H9 (cell line): ENCODE data around the gene PDCD1. TPM values are rescaled to one million over a fixed set of nuclear protein-coding genes. Genes with fewer than 3 reads are reported as not detected.

ENCODE experiments used
- DNase-seq: peaks from one replicate; pipeline ENCODE4 v3.0.0-alpha.2; 2017
- H2AFZ ChIP-seq: one replicate; pipeline ENCODE4 v1.6.1; 2013; ENCODE audit warnings: mild to moderate bottlenecking, low read length, control low read depth, moderate library complexity
- H2AK5ac ChIP-seq: 2 replicates; pipeline ENCODE4 v1.6.1; 2013; ENCODE audit warnings: low read length, control low read depth, mixed read lengths; ENCODE audit not compliant: insufficient read length
- H2BK120ac ChIP-seq: one replicate; pipeline ENCODE4 v1.6.1; 2013; ENCODE audit warnings: low read depth, mild to moderate bottlenecking, low read length, control low read depth, inconsistent platforms; ENCODE audit not compliant: poor library complexity, severe bottlenecking
- H2BK12ac ChIP-seq: 2 replicates; pipeline ENCODE4 v1.6.1; 2013; ENCODE audit warnings: low read length, control low read depth, mixed read lengths, low read depth; ENCODE audit not compliant: insufficient read length
- H2BK15ac ChIP-seq: 2 replicates; pipeline ENCODE4 v1.6.1; 2013; ENCODE audit warnings: low read depth, low read length, control low read depth
- H2BK20ac ChIP-seq: one replicate; pipeline ENCODE4 v1.6.1; 2013; ENCODE audit warnings: low read depth, mild to moderate bottlenecking, low read length, control low read depth, inconsistent platforms; ENCODE audit not compliant: poor library complexity, severe bottlenecking
- H2BK5ac ChIP-seq: 2 replicates; pipeline ENCODE4 v1.6.1; 2013; ENCODE audit warnings: low read length, control low read depth, mixed read lengths; ENCODE audit not compliant: insufficient read length
- H3K14ac ChIP-seq: 2 replicates; pipeline ENCODE4 v1.6.1; 2013; ENCODE audit warnings: low read length, control low read depth; ENCODE audit not compliant: insufficient read depth
- H3K18ac ChIP-seq: 2 replicates; pipeline ENCODE4 v1.6.1; 2013; ENCODE audit warnings: low read depth, mild to moderate bottlenecking, mixed read lengths, low read length, control low read depth; ENCODE audit not compliant: insufficient read length
- H3K23ac ChIP-seq: 2 replicates; pipeline ENCODE4 v1.6.1; 2013; ENCODE audit warnings: low read length, control low read depth, mixed read lengths, low read depth; ENCODE audit not compliant: insufficient read length
- H3K23me2 ChIP-seq: 2 replicates; pipeline ENCODE4 v1.6.1; 2013; ENCODE audit warnings: low read depth, mild to moderate bottlenecking, mixed read lengths, low read length, control low read depth; ENCODE audit not compliant: insufficient read length, poor library complexity, severe bottlenecking
- H3K27ac ChIP-seq: 2 replicates; pipeline ENCODE4 v1.5.1; 2013; ENCODE audit warnings: low read length, control low read depth, mixed read lengths, low read depth; ENCODE audit not compliant: insufficient read length
- H3K27me3 ChIP-seq: 2 replicates; pipeline ENCODE4 v1.6.1; 2013; ENCODE audit warnings: low read length, control low read depth, inconsistent platforms; ENCODE audit not compliant: insufficient read depth
- H3K4ac ChIP-seq: 2 replicates; pipeline ENCODE4 v1.6.1; 2013; ENCODE audit warnings: low read depth, mild to moderate bottlenecking, control low read depth, inconsistent platforms, low read length, moderate library complexity
- H3K4me1 ChIP-seq: 2 replicates; pipeline ENCODE4 v1.6.1; 2013; ENCODE audit warnings: low read length, control low read depth, inconsistent platforms; ENCODE audit not compliant: insufficient read depth
- H3K4me2 ChIP-seq: 2 replicates; pipeline ENCODE4 v1.6.1; 2013; ENCODE audit warnings: low read length, control low read depth, mixed read lengths; ENCODE audit not compliant: insufficient read length, insufficient read depth
- H3K56ac ChIP-seq: 2 replicates; pipeline ENCODE4 v1.6.1; 2013; ENCODE audit warnings: low read depth, mild to moderate bottlenecking, mixed read lengths, low read length, control low read depth; ENCODE audit not compliant: insufficient read length
- H3K79me1 ChIP-seq: 2 replicates; pipeline ENCODE4 v1.6.1; 2013; ENCODE audit warnings: low read depth, mild to moderate bottlenecking, moderate library complexity, low read length, control low read depth, inconsistent platforms; ENCODE audit not compliant: insufficient read depth, poor library complexity, severe bottlenecking
- H3K79me2 ChIP-seq: 2 replicates; pipeline ENCODE4 v1.6.1; 2013; ENCODE audit warnings: low read length, control low read depth, inconsistent platforms; ENCODE audit not compliant: insufficient read depth
- H3K9ac ChIP-seq: 2 replicates; pipeline ENCODE4 v1.6.1; 2013; ENCODE audit warnings: low read length, control low read depth, mixed read lengths; ENCODE audit not compliant: insufficient read length; ENCODE audit errors: extremely low read depth
- H3K9me3 ChIP-seq: one replicate; pipeline ENCODE4 v1.6.1; 2013; ENCODE audit warnings: low read depth, low read length, inconsistent platforms; ENCODE audit not compliant: control insufficient read depth
- H3T11ph ChIP-seq: one replicate; pipeline ENCODE4 v1.6.1; 2013; ENCODE audit warnings: mild to moderate bottlenecking, low read length, control low read depth, inconsistent platforms
- H4K20me1 ChIP-seq: one replicate; pipeline ENCODE4 v1.6.1; 2013; ENCODE audit not compliant: control insufficient read depth, insufficient read length, insufficient read depth
- H4K5ac ChIP-seq: 2 replicates; pipeline ENCODE4 v1.6.1; 2013; ENCODE audit warnings: low read depth, mild to moderate bottlenecking, mixed read lengths, low read length, control low read depth; ENCODE audit not compliant: insufficient read length
- H4K8ac ChIP-seq: replicated peaks from 2 replicates; pipeline ENCODE4 v1.6.1; 2013; ENCODE audit warnings: low read length, control low read depth, mixed read lengths, low read depth; ENCODE audit not compliant: insufficient read length
- H4K91ac ChIP-seq: 2 replicates; pipeline ENCODE4 v1.6.1; 2013; ENCODE audit warnings: low read depth, mild to moderate bottlenecking, moderate library complexity, mixed read lengths, low read length, control low read depth; ENCODE audit not compliant: insufficient read length
- H3K27ac Mint-ChIP-seq, 3 experiments: 2 replicates in 2 of 3; 3 replicates in 1 of 3; pipeline ENCODE4 v1.8.0; 2020 to 2021; ENCODE audit warnings: mixed read lengths in 3 of 3, mild to moderate bottlenecking in 1 of 3, moderate library complexity in 1 of 3
- H3K27me3 Mint-ChIP-seq: 2 replicates; pipeline ENCODE4 v1.8.0; 2021; ENCODE audit warnings: low read depth, mild to moderate bottlenecking, moderate library complexity, mixed read lengths
- H3K36me3 Mint-ChIP-seq, 3 experiments: 2 replicates in 2 of 3; 3 replicates in 1 of 3; pipeline ENCODE4 v1.8.0; 2020 to 2021; ENCODE audit warnings: low read depth in 3 of 3, mixed read lengths in 3 of 3; ENCODE audit not compliant: insufficient read depth in 1 of 3
- H3K4me1 Mint-ChIP-seq, 2 experiments: 2 replicates each; pipeline ENCODE4 v1.8.0; 2020; ENCODE audit warnings: mixed read lengths in 2 of 2
- H3K4me3 Mint-ChIP-seq, 2 experiments: 2 replicates in 1 of 2; 3 replicates in 1 of 2; pipeline ENCODE4 v1.8.0; 2020 to 2021; ENCODE audit warnings: mild to moderate bottlenecking in 2 of 2, mixed read lengths in 2 of 2, moderate library complexity in 1 of 2
- H3K9me3 Mint-ChIP-seq, 2 experiments: 2 replicates in 1 of 2; 3 replicates in 1 of 2; pipeline ENCODE4 v1.8.0; 2020; ENCODE audit warnings: mild to moderate bottlenecking in 2 of 2, mixed read lengths in 2 of 2, moderate library complexity in 1 of 2
- CTCF ChIP-seq: fragments of 200-600 bp; sonication (generic); conservative IDR thresholded peaks from 3 replicates; pipeline ENCODE4 v1.8.0; 2021; ENCODE audit warnings: antibody characterized with exemption, mild to moderate bottlenecking
- WGBS: extraction: QIAGEN DNeasy Blood & Tissue Kit; methylation state at CpG from one replicate; pipeline ENCODE4 v1.1.7; 2013; ENCODE audit warnings: missing lambda C conversion rate, low lambda C conversion rate, mixed read lengths; ENCODE audit not compliant: insufficient read length; ENCODE audit errors: extremely low coverage; 5-methylcytosine and 5-hydroxymethylcytosine counted together
- total RNA-seq: library from RNA; stranded (reverse); gene quantifications from 2 replicates; pipeline ENCODE4 v1.2.1, GENCODE V29; 2021

Gene PDCD1
- total RNA-seq, 1 experiment from 2014 or later = 1.6 TPM

DNA sequence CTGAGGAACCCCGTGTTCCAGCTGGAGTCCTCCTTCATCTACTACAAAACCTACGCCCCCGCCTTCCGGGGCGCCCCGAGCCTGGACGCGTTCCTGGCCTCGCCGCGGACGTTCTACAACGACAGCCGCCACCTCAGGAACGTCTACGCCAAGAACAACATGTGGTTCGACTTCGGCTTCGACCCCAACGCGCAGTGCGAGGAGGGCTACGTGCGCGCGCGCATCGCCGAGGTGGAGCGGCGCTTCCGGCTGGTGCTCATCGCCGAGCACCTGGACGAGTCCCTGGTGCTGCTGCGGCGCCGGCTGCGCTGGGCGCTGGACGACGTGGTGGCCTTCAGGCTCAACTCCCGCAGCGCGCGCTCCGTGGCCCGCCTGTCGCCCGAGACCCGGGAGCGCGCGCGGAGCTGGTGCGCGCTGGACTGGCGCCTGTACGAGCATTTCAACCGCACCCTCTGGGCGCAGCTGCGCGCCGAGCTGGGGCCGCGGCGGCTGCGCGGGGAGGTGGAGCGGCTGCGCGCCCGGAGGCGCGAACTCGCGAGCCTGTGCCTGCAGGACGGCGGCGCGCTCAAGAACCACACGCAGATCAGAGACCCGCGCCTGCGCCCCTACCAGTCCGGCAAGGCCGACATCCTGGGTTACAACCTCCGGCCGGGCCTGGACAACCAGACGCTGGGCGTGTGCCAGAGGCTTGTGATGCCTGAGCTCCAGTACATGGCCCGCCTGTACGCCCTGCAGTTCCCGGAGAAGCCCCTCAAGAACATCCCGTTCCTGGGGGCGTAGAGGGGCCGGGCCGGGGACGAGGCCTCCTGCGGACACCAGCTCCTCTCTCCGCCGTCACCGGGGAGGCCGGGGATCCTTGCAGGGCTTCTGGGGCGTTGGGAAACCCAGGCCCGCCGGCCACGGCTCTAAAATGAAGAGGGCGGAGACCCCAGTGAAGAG lies 55.0 kb downstream of the PDCD1 start:
- Histone ChIP-seq H2AK5ac (no peak overlapping the region), H3K4ac (no peak overlapping the region), H4K20me1 (no peaks in the 10 kb centered on the region), H3K79me1 (no peaks in the 10 kb centered on the region), H2AFZ (no peak overlapping the region), H3K56ac (no peak overlapping the region), H3K27ac (no peak overlapping the region), H3K4me2 (peak overlapping the region; percentile 36), H3K23ac (no peak overlapping the region), H4K91ac (no peak overlapping the region), H3K9me3 (no peaks in the 10 kb centered on the region), H3K9ac (no peak overlapping the region), H3K18ac (no peak overlapping the region), H3T11ph (no peak overlapping the region), H3K14ac (no peak overlapping the region; the same call in 1 of the 2 replicates), H3K27me3 (peaks cover 9% of the 10 kb centered on the region; the same call in 1 of the 2 replicates), H4K5ac (no peak overlapping the region), H4K8ac (no peak overlapping the region), H2BK15ac (no peak overlapping the region; the same call in 1 of the 2 replicates), H3K4me1 (peaks cover 8% of the 10 kb centered on the region), H2BK5ac (no peak overlapping the region), H2BK12ac (no peak overlapping the region), H2BK120ac (no peak overlapping the region), H2BK20ac (no peak overlapping the region), H3K23me2 (no peaks in the 10 kb centered on the region), H3K79me2 (no peaks in the 10 kb centered on the region)
- Mint-ChIP-seq H3K4me3 (peak overlapping the region in 1 of 2 experiments; percentile 24; a peak in 1 of 5 replicates), H3K27me3 (peaks cover 26% of the 10 kb centered on the region), H3K27ac (no peak overlapping the region), H3K36me3 (no peaks in the 10 kb centered on the region), H3K9me3 (no peaks in the 10 kb centered on the region), H3K4me1 (peaks cover 10 to 31% of the 10 kb centered on the region in 2 experiments)
- DNase-seq = peak; percentile 51
- no CpG with 5 or more reads among the region's 109 CpGs for WGBS
- no peak for TF ChIP-seq CTCF
